Kidney epithelial cell (primary cell): ENCODE measurements around the gene PARP2. TPM values are rescaled to one million over a fixed set of nuclear protein-coding genes. Genes with fewer than 3 reads are reported as not detected.

Source experiments
- DNase-seq: peaks from one replicate; pipeline ENCODE4 v3.0.0-alpha.2; 2010; ENCODE audit warnings: low read depth
- H3K27me3 ChIP-seq: 2 replicates; pipeline ENCODE4 v1.6.0; 2011; ENCODE audit warnings: low read length; ENCODE audit not compliant: control insufficient read depth, insufficient read depth
- H3K36me3 ChIP-seq: 2 replicates; pipeline ENCODE4 v1.5.1; 2011; ENCODE audit warnings: low read length; ENCODE audit not compliant: control insufficient read depth, insufficient read depth
- H3K4me3 ChIP-seq: 2 replicates; pipeline ENCODE4 v1.5.1; 2011; ENCODE audit warnings: low read depth, mild to moderate bottlenecking, control low read depth, low read length
- total RNA-seq: library from RNA; depleted of rRNA; stranded (reverse); fragments of >200 nt; gene quantifications from 2 replicates; pipeline ENCODE4 v1.2.3, GENCODE V29; 2015
- TF ChIP-seq, protein P1 (sequence below): IDR thresholded peaks from 2 replicates; pipeline ENCODE4 v1.5.1; 2011; ENCODE audit warnings: mild to moderate bottlenecking, moderate library complexity, low read length, control low read depth, inconsistent platforms; ENCODE audit not compliant: insufficient read depth, poor library complexity, severe bottlenecking

PARP2 gene
- total RNA-seq, 1 donor from 2014 or later = 22.2 TPM

DNA sequence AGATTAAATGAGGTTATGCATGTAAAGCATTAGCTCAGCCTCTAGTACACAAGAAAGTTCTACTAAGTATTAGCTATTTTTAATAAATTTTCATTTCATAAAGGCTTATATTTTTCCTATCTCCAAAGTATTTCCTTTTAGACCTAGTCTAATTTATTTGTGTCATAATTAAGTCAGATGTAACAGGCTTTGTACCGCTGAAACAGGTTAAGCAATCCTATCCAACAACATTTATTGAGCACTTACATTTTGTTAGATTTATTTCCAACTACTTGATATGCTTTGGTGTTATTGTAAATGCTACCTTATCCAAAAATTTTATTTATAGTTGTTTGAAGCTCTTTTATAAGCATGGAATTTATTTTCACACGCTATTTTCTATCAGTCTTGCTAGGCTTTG, 1.8 kb upstream of the PARP2 start:
- no peaks in the 10 kb centered on the region for H3K27me3 ChIP-seq
- no peak for DNase-seq
- H3K36me3 ChIP-seq = no peaks in the 10 kb centered on the region
- no peak overlapping the region for H3K4me3 ChIP-seq
- TF ChIP-seq, protein P1, sequence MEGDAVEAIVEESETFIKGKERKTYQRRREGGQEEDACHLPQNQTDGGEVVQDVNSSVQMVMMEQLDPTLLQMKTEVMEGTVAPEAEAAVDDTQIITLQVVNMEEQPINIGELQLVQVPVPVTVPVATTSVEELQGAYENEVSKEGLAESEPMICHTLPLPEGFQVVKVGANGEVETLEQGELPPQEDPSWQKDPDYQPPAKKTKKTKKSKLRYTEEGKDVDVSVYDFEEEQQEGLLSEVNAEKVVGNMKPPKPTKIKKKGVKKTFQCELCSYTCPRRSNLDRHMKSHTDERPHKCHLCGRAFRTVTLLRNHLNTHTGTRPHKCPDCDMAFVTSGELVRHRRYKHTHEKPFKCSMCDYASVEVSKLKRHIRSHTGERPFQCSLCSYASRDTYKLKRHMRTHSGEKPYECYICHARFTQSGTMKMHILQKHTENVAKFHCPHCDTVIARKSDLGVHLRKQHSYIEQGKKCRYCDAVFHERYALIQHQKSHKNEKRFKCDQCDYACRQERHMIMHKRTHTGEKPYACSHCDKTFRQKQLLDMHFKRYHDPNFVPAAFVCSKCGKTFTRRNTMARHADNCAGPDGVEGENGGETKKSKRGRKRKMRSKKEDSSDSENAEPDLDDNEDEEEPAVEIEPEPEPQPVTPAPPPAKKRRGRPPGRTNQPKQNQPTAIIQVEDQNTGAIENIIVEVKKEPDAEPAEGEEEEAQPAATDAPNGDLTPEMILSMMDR = no peak

DNA sequence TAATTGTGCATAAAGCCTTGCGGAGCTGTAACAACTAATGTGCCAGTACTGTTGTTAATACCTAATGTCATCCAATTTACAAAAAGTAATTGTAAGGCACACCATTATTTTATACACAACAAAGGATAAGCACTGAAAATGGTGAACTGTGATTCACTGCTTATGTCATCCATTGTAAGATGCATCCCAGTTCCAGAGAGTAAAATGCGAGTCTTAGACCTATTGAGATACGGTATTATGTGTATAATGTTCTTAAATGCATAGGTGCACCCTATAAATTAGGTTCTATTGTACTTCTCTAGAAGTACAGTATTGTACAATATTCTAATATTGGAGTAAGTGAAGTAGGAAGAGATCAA, 406 bp downstream of the PARP2 start:
- TF ChIP-seq, protein P1 = no peak
- DNase-seq = no peak
- Histone ChIP-seq H3K4me3 (peak overlapping the region; percentile 87), H3K36me3 (no peaks in the 10 kb centered on the region), H3K27me3 (no peaks in the 10 kb centered on the region)

DNA sequence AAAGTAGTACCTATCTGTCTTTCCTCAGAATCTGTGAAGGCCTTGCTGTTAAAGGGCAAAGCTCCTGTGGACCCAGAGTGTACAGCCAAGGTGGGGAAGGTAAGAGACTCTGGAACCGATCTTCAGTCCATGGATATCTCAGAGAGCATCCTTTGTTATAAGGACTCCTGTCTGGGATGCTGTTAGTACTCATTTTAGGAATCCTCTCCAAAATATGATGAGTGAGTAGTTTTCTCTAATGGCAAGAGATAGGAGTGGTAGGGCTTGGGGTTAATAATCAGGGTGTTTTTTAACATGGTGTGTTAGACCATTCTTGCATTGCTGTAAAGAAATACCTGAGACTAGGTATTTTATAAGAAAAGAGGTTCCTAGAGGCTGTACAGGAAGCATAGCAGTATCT, 1.9 kb downstream of the PARP2 start:
- no peak for DNase-seq
- no peaks in the 10 kb centered on the region for H3K36me3 ChIP-seq
- no peaks in the 10 kb centered on the region for H3K27me3 ChIP-seq
- no peak overlapping the region for H3K4me3 ChIP-seq
- TF ChIP-seq, protein P1 = no peak

DNA sequence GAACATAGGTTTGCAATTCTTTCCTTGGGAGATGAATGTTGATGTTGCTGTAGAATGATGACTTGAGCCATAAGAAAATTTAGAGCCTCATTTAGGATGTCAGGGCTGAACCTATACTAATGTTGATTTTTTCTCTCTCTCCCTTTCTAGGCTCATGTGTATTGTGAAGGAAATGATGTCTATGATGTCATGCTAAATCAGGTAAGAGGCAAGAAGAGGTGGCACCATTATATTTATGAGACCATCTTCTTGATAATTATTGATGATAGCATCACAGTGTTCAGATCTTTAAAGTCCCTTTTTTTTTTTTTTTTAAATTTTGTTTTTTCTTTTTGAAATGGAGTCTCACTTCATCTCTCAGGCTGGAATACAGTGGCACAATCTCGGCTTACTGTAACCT, 3.3 kb downstream of the PARP2 start:
- DNase-seq = no peak
- Histone ChIP-seq H3K27me3 (no peaks in the 10 kb centered on the region), H3K4me3 (no peak overlapping the region), H3K36me3 (no peaks in the 10 kb centered on the region)
- TF ChIP-seq, protein P1 = no peak

DNA sequence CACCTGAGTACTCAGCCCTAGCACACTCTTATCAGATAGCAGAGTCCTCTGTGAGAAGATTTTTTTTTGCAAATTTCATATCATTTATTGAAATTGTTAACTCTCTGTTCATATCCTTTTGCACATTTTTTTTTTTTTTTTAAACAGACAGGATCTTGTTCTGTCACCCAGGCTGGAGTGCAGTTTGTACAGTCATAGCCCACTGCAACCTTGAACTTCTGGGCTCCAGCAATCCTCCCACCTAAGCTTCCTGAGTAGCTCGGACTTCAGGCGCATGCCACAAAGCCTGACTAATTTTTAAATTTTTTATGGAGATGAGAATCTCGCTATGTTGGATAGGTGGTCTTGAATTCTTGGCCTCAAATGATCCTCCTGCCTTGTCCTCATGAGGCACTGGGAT, 4.3 kb downstream of the PARP2 start:
- Histone ChIP-seq H3K4me3 (no peak overlapping the region), H3K36me3 (no peaks in the 10 kb centered on the region), H3K27me3 (no peaks in the 10 kb centered on the region)
- TF ChIP-seq, protein P1 = no peak
- DNase-seq = no peak

DNA sequence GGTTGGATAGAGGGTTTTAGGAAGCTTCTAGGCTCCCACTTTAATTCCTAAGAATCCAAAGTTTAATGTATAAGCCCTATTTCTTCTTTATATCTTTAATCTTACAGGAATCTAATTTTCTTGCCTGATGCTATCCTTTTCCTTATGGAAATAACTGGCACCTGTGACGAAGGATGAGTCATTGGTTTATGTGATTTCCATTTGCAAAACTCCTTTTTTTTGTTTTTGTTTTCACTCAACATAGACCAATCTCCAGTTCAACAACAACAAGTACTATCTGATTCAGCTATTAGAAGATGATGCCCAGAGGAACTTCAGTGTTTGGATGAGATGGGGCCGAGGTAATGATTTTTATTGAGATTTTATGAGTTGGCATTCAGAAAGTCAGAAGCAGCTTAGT, 6.8 kb downstream of the PARP2 start:
- no peak overlapping the region for H3K4me3 ChIP-seq
- DNase-seq = no peak
- H3K36me3 ChIP-seq = peaks cover 1% of the 10 kb centered on the region
- no peaks in the 10 kb centered on the region for H3K27me3 ChIP-seq
- TF ChIP-seq, protein P1 = no peak
